K562 (cell line): ENCODE measurements around the gene DTNA. TPM values are rescaled to one million over a fixed set of nuclear protein-coding genes. Genes with fewer than 3 reads are reported as not detected.

Experiments used
- ATF7 ChIP-seq: fragments of 450-650 bp; IDR thresholded peaks from 2 replicates; pipeline ENCODE4 v1.7.1; 2014; ENCODE audit warnings: mild to moderate bottlenecking, moderate library complexity
- NFXL1 ChIP-seq: fragments of 450-650 bp; formaldehyde crosslinking; IDR thresholded peaks from 2 replicates; pipeline ENCODE4 v1.4.0; 2021; ENCODE audit warnings: mild to moderate bottlenecking
- NUFIP1 ChIP-seq: fragments of 450-650 bp; IDR thresholded peaks from 2 replicates; pipeline ENCODE4 v1.6.1; 2018; ENCODE audit not compliant: partially characterized antibody
- ZNF175 ChIP-seq: fragments of 200-800 bp; sonication (Bioruptor generic); IDR thresholded peaks from 2 replicates; pipeline ENCODE4 v1.6.1; 2016; ENCODE audit warnings: low read depth, mild to moderate bottlenecking, missing genetic modification characterization, missing compliant biosample characterization
- ZNF609 ChIP-seq: sonication (generic); formaldehyde crosslinking; IDR thresholded peaks from 2 replicates; pipeline ENCODE4 v1.8.1; 2023; ENCODE audit warnings: missing genetic modification reagents, mild to moderate bottlenecking, borderline replicate concordance
- polyA plus RNA-seq, 8 experiments: library from polyadenylated mRNA; depleted of rRNA in 4 of 8; stranded (reverse) in 5 of 8; unstranded in 3 of 8; fragments of >200 nt; fragmentation: Nextera tagmentation in 2 of 8; fragmentation: Illumina TruSeq in 1 of 8; extraction: Ambion mirVana in 2 of 8; extraction: Trizol in 1 of 8; gene quantifications; 2 replicates each; pipeline versions ENCODE4 v1.2.1 to v1.2.3, GENCODE V29; 2011 to 2014; ENCODE audit warnings: inconsistent platforms in 1 of 8, missing spikeins in 1 of 8
- total RNA-seq, 7 experiments: library from RNA; depleted of rRNA in 6 of 7; stranded (reverse); fragments of >200 nt in 6 of 7; fragmentation: Illumina TruSeq in 2 of 7; extraction: Trizol in 2 of 7; gene quantifications; 2 replicates each; pipeline versions ENCODE4 v1.2.1 to v1.2.3, GENCODE V29; 2011 to 2021; ENCODE audit warnings: low replicate concordance in 1 of 7
- TF ChIP-seq, protein P1 (sequence below): sonication (generic); formaldehyde crosslinking; IDR thresholded peaks from 2 replicates; pipeline ENCODE4 v1.8.0; 2022; ENCODE audit warnings: missing genetic modification reagents, mild to moderate bottlenecking, borderline replicate concordance
- TF ChIP-seq, protein P2 (sequence below): sonication (generic); formaldehyde crosslinking; IDR thresholded peaks from 2 replicates; pipeline ENCODE4 v1.8.0; 2022; ENCODE audit warnings: mild to moderate bottlenecking, missing genetic modification reagents

DTNA gene
- total and polyA plus RNA-seq, 9 of the 15 experiments (the other 6 are each of a cell fraction or from before 2014, with no cell fraction given) = 0.07 to 2.4 (median 0.22) TPM; not detected in 2

- TF ChIP-seq ZNF609 = no peak
- no peak for TF ChIP-seq ZNF175 (CRISPR knock-in tag)
- no peak for TF ChIP-seq ATF7
- TF ChIP-seq, protein P1, sequence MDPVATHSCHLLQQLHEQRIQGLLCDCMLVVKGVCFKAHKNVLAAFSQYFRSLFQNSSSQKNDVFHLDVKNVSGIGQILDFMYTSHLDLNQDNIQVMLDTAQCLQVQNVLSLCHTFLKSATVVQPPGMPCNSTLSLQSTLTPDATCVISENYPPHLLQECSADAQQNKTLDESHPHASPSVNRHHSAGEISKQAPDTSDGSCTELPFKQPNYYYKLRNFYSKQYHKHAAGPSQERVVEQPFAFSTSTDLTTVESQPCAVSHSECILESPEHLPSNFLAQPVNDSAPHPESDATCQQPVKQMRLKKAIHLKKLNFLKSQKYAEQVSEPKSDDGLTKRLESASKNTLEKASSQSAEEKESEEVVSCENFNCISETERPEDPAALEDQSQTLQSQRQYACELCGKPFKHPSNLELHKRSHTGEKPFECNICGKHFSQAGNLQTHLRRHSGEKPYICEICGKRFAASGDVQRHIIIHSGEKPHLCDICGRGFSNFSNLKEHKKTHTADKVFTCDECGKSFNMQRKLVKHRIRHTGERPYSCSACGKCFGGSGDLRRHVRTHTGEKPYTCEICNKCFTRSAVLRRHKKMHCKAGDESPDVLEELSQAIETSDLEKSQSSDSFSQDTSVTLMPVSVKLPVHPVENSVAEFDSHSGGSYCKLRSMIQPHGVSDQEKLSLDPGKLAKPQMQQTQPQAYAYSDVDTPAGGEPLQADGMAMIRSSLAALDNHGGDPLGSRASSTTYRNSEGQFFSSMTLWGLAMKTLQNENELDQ (CRISPR knock-in tag) = no peak
- TF ChIP-seq, protein P2, sequence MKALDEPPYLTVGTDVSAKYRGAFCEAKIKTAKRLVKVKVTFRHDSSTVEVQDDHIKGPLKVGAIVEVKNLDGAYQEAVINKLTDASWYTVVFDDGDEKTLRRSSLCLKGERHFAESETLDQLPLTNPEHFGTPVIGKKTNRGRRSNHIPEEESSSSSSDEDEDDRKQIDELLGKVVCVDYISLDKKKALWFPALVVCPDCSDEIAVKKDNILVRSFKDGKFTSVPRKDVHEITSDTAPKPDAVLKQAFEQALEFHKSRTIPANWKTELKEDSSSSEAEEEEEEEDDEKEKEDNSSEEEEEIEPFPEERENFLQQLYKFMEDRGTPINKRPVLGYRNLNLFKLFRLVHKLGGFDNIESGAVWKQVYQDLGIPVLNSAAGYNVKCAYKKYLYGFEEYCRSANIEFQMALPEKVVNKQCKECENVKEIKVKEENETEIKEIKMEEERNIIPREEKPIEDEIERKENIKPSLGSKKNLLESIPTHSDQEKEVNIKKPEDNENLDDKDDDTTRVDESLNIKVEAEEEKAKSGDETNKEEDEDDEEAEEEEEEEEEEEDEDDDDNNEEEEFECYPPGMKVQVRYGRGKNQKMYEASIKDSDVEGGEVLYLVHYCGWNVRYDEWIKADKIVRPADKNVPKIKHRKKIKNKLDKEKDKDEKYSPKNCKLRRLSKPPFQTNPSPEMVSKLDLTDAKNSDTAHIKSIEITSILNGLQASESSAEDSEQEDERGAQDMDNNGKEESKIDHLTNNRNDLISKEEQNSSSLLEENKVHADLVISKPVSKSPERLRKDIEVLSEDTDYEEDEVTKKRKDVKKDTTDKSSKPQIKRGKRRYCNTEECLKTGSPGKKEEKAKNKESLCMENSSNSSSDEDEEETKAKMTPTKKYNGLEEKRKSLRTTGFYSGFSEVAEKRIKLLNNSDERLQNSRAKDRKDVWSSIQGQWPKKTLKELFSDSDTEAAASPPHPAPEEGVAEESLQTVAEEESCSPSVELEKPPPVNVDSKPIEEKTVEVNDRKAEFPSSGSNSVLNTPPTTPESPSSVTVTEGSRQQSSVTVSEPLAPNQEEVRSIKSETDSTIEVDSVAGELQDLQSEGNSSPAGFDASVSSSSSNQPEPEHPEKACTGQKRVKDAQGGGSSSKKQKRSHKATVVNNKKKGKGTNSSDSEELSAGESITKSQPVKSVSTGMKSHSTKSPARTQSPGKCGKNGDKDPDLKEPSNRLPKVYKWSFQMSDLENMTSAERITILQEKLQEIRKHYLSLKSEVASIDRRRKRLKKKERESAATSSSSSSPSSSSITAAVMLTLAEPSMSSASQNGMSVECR (CRISPR knock-in tag) = no peak
- no peak for TF ChIP-seq NUFIP1
- no peak for TF ChIP-seq NFXL1 (CRISPR knock-in tag)
These were observed 13.4 kb upstream of the DTNA start (continued) for GRCh38 chr18:34696671-34697070.
